HEK293 (cell line): ENCODE measurements around the gene CLCNKA.

Experiments used
- CTCF ChIA-PET: fragments of 350-600 bp; formaldehyde crosslinking; extraction: SDS; loops from one replicate; lab custom pipeline; 2021; ENCODE audit warnings: antibody characterized with exemption; lab: Yijun Ruan, JAX
- POLR2A ChIA-PET: fragments of 300-600 bp; formaldehyde crosslinking; extraction: SDS; loops from one replicate; lab custom pipeline; 2020; ENCODE audit warnings: antibody characterized with exemption, inconsistent platforms; lab: Yijun Ruan, JAX
- H3K27ac ChIP-seq: fragments of 200-500 bp; sonication (Bioruptor generic); 2 replicates; pipeline ENCODE4 v1.5.1; 2014; ENCODE audit warnings: low read depth, low read length, control low read depth, inconsistent platforms; ENCODE audit errors: extremely low read depth
- H3K36me3 ChIP-seq, 2 experiments: fragments of 200-500 bp in 1 of 2; sonication (Bioruptor generic) in 1 of 2; 1 replicate in 1 of 2; 2 replicates in 1 of 2; pipeline ENCODE4 v1.5.1; 2014 to 2017; ENCODE audit warnings: inconsistent platforms in 2 of 2, low read length in 2 of 2; ENCODE audit not compliant: control insufficient read depth in 2 of 2, insufficient read depth in 1 of 2
- H3K4me1 ChIP-seq: fragments of 200-500 bp; sonication (Bioruptor generic); 2 replicates; pipeline ENCODE4 v1.5.1; 2014; ENCODE audit warnings: mild to moderate bottlenecking, low read length, inconsistent platforms; ENCODE audit not compliant: control insufficient read depth, insufficient read depth
- H3K4me3 ChIP-seq: 2 replicates; pipeline ENCODE4 v1.5.1; 2011; ENCODE audit warnings: low read depth, mild to moderate bottlenecking, control low read depth, low read length, moderate library complexity
- H3K9me3 ChIP-seq: fragments of 200-500 bp; sonication (Bioruptor generic); 2 replicates; pipeline ENCODE4 v1.5.1; 2014; ENCODE audit warnings: low read depth, low read length, inconsistent platforms; ENCODE audit not compliant: control insufficient read depth, insufficient read depth
- BCL11B ChIP-seq: fragments of 450-650 bp; formaldehyde crosslinking; IDR thresholded peaks from 2 replicates; pipeline ENCODE4 v1.5.1; 2016; ENCODE audit warnings: low read depth, missing biosample characterization, missing genetic modification characterization
- HOXC10 ChIP-seq: sonication (generic); formaldehyde crosslinking; IDR thresholded peaks from 2 replicates; pipeline ENCODE4 v1.8.1; 2023; ENCODE audit warnings: mild to moderate bottlenecking, missing genetic modification reagents
- MZF1 ChIP-seq: fragments of 450-650 bp; formaldehyde crosslinking; IDR thresholded peaks from 2 replicates; pipeline ENCODE4 v1.5.1; 2017; ENCODE audit warnings: missing biosample characterization, missing genetic modification characterization, borderline replicate concordance
- SALL2 ChIP-seq: fragments of 450-650 bp; formaldehyde crosslinking; IDR thresholded peaks from 2 replicates; pipeline ENCODE4 v1.5.0; 2017; ENCODE audit warnings: missing biosample characterization, mild to moderate bottlenecking, missing genetic modification characterization, borderline replicate concordance
- SP2 ChIP-seq: fragments of 450-650 bp; formaldehyde crosslinking; IDR thresholded peaks from 2 replicates; pipeline ENCODE4 v1.5.1; 2016; ENCODE audit warnings: missing biosample characterization, missing genetic modification characterization
- ZBTB7A ChIP-seq: fragments of 450-650 bp; formaldehyde crosslinking; IDR thresholded peaks from 2 replicates; pipeline ENCODE4 v1.5.1; 2016; ENCODE audit warnings: low read depth, missing biosample characterization, missing genetic modification characterization
- ZFP69B ChIP-seq: fragments of 450-650 bp; formaldehyde crosslinking; IDR thresholded peaks from 2 replicates; pipeline ENCODE4 v1.5.1; 2016; ENCODE audit warnings: missing biosample characterization, missing genetic modification characterization
- ZNF16 ChIP-seq: fragments of 450-650 bp; formaldehyde crosslinking; IDR thresholded peaks from 2 replicates; pipeline ENCODE4 v1.5.1; 2016; ENCODE audit warnings: low read depth, missing biosample characterization, missing genetic modification characterization
- ZNF169 ChIP-seq: fragments of 450-650 bp; formaldehyde crosslinking; IDR thresholded peaks from 2 replicates; pipeline ENCODE4 v1.5.1; 2016; ENCODE audit warnings: missing biosample characterization, missing genetic modification characterization
- ZNF292 ChIP-seq: fragments of 450-650 bp; formaldehyde crosslinking; IDR thresholded peaks from 2 replicates; pipeline ENCODE4 v1.5.1; 2016; ENCODE audit warnings: low read depth, missing biosample characterization, missing genetic modification characterization, borderline replicate concordance
- ZNF311 ChIP-seq: fragments of 450-650 bp; formaldehyde crosslinking; IDR thresholded peaks from 2 replicates; pipeline ENCODE4 v1.5.1; 2017; ENCODE audit warnings: missing biosample characterization, missing genetic modification characterization, borderline replicate concordance
- ZNF341 ChIP-seq: fragments of 450-650 bp; formaldehyde crosslinking; IDR thresholded peaks from 2 replicates; pipeline ENCODE4; 2016; ENCODE audit warnings: low read depth, missing biosample characterization, missing genetic modification characterization
- ZNF394 ChIP-seq: fragments of 450-650 bp; formaldehyde crosslinking; IDR thresholded peaks from 2 replicates; pipeline ENCODE4 v1.5.1; 2016; ENCODE audit warnings: missing biosample characterization, missing genetic modification characterization, mild to moderate bottlenecking, moderate library complexity, borderline replicate concordance
- ZNF423 ChIP-seq: fragments of 450-650 bp; formaldehyde crosslinking; IDR thresholded peaks from 2 replicates; pipeline ENCODE4 v1.5.1; 2016; ENCODE audit warnings: missing biosample characterization, missing genetic modification characterization
- ZNF560 ChIP-seq: fragments of 450-650 bp; formaldehyde crosslinking; IDR thresholded peaks from 2 replicates; pipeline ENCODE4 v1.5.1; 2017; ENCODE audit warnings: missing biosample characterization, missing genetic modification characterization, borderline replicate concordance
- ZNF621 ChIP-seq: fragments of 450-650 bp; formaldehyde crosslinking; IDR thresholded peaks from 2 replicates; pipeline ENCODE4 v1.5.1; 2017; ENCODE audit warnings: missing biosample characterization, missing genetic modification characterization
- ZNF629 ChIP-seq: fragments of 450-650 bp; formaldehyde crosslinking; IDR thresholded peaks from 2 replicates; pipeline ENCODE4 v1.5.1; 2017; ENCODE audit warnings: missing biosample characterization, missing genetic modification characterization
- ZNF768 ChIP-seq: fragments of 450-650 bp; formaldehyde crosslinking; IDR thresholded peaks from 2 replicates; pipeline ENCODE4 v1.5.1; 2018; ENCODE audit warnings: missing biosample characterization, mild to moderate bottlenecking, missing genetic modification characterization
- TF ChIP-seq, protein P1 (sequence below): fragments of 450-650 bp; formaldehyde crosslinking; IDR thresholded peaks from 2 replicates; pipeline ENCODE4 v1.5.0; 2017; ENCODE audit warnings: missing biosample characterization, missing genetic modification characterization, borderline replicate concordance
- TF ChIP-seq, protein P2 (sequence below): fragments of 450-650 bp; formaldehyde crosslinking; IDR thresholded peaks from 2 replicates; pipeline ENCODE4 v1.5.1; 2016; ENCODE audit warnings: missing biosample characterization, missing genetic modification characterization, borderline replicate concordance
- TF ChIP-seq, protein P3 (sequence below): fragments of 450-650 bp; formaldehyde crosslinking; IDR thresholded peaks from 2 replicates; pipeline ENCODE4 v1.5.1; 2016; ENCODE audit warnings: missing biosample characterization, missing genetic modification characterization
- TF ChIP-seq, protein P4 (sequence below): fragments of 450-650 bp; formaldehyde crosslinking; IDR thresholded peaks from 2 replicates; pipeline ENCODE4 v1.5.1; 2016; ENCODE audit warnings: missing biosample characterization, missing genetic modification characterization

Gene CLCNKA

DNA sequence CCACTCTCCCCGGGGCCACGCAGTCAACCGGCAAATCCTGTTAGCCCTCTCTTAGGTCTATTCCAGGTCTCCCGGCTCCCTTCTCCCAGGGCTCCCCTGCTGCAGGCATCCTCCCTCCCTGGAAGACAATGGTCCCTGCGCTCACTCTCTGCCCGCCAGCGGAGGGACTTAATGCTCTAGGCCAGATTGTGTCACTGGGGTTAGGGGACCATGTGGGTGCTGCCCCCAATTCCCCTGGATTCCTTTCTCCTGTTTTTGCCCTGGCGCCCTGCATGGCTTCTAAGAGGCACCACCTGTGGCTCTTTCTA lies 43.4 kb downstream of the CLCNKA start (continued):
- no peak for TF ChIP-seq SALL2 (tag by site-specific recombination)
- TF ChIP-seq BCL11B (tag by site-specific recombination): no peak
- no peak for TF ChIP-seq ZNF560 (tag by site-specific recombination)
- TF ChIP-seq ZNF311: no peak

DNA sequence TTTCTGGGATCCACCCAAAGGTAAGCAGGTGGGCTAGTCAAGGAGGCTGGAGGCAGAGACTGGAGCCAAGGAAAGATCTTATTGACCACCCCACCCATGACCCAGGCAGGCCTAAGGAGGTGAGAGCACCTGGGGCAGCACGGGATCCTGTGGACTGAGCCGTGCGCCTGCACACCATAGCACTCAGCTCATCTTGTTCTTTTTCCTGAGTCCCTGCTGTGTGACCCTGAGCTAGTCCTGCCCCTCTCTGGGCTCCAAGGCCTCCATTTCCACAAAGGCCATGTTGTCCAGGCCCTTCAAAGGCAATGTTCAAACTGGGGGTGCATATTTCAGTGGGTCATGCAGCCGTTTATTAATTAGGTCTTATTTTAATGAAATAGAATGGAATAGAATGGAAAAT lies 44.4 kb downstream of the CLCNKA start:
- ChIA-PET POLR2A (no interaction called here), CTCF (interaction anchor here (1.9 kb wide), 1 partner anchor 56 kb away, joined by 7 read pairs; no protein-coding TSS in a partner anchor)
- no peaks in the 10 kb centered on the region for H3K36me3 ChIP-seq
- H3K27ac ChIP-seq: no peak overlapping the region
- no peak overlapping the region for H3K4me3 ChIP-seq
- TF ChIP-seq ZNF768 (tag by site-specific recombination) (peak; percentile 81; the same call in 1 of the 2 replicates), ZNF423 (tag by site-specific recombination) (no peak), ZFP69B (no peak)
- H3K4me1 ChIP-seq: no peaks in the 10 kb centered on the region
- no peaks in the 10 kb centered on the region for H3K9me3 ChIP-seq

DNA sequence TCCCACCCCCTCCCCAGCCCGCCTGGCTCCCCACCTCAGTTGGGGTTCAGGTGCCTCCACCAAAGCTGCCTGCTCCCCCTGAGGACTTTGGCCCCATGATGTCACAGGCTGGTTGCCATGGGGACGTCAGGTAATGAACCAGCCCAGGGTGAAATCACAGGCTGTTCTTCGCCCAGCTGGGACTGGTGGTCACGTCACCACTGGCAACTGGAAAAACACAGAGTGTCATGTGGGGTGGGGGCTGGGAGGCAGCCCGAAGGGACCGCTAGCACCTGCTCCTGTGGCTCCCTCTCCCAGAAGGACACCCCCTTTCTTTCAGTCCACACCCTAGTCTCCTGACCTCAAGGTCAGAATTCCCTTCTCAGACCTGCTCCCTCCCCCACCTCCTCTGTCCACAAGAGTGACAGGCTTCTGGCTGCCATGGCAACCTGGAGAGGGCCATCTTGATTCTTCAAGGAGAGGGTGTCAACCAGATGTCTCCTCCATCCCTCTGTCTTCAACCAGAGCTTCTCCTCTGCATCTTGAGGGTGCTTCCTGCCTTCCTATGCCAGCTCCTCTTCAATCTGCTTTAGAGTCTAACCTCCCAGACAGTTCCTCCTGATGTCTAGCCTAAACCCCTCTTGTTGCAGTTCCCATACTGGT lies 45.4 kb downstream of the CLCNKA start:
- POLR2A ChIA-PET: interaction anchor here (0.6 kb wide), 1 partner anchor 165 kb away, joined by 3 read pairs; no protein-coding TSS in a partner anchor
- Histone ChIP-seq H3K27ac (no peak overlapping the region), H3K4me3 (no peak overlapping the region), H3K9me3 (no peaks in the 10 kb centered on the region), H3K36me3 (no peaks in the 10 kb centered on the region), H3K4me1 (no peaks in the 10 kb centered on the region)
- CTCF ChIA-PET: interaction anchor here (0.7 to 3.7 kb wide), 3 partner anchors 11 to 57 kb away, joined by 4 to 19 read pairs (median 7); no protein-coding TSS in a partner anchor
- TF ChIP-seq ZNF560 (tag by site-specific recombination) (no peak), ZNF292 (tag by site-specific recombination) (no peak), ZBTB7A (peak; percentile 28; the same call in 1 of the 2 replicates), ZNF169 (tag by site-specific recombination) (no peak), ZNF341 (peak; percentile 51; the same call in 1 of the 2 replicates), ZNF629 (tag by site-specific recombination) (0 out of 2 replicates have a peak, but pooled peaks have one; percentile 42), ZNF16 (no peak), ZNF621 (tag by site-specific recombination) (no peak), MZF1 (tag by site-specific recombination) (no peak), SP2 (0 out of 2 replicates have a peak, but pooled peaks have one; percentile 13), ZNF394 (tag by site-specific recombination) (peak; percentile 36; the same call in 1 of the 2 replicates), HOXC10 (no peak)
- TF ChIP-seq, protein P1, sequence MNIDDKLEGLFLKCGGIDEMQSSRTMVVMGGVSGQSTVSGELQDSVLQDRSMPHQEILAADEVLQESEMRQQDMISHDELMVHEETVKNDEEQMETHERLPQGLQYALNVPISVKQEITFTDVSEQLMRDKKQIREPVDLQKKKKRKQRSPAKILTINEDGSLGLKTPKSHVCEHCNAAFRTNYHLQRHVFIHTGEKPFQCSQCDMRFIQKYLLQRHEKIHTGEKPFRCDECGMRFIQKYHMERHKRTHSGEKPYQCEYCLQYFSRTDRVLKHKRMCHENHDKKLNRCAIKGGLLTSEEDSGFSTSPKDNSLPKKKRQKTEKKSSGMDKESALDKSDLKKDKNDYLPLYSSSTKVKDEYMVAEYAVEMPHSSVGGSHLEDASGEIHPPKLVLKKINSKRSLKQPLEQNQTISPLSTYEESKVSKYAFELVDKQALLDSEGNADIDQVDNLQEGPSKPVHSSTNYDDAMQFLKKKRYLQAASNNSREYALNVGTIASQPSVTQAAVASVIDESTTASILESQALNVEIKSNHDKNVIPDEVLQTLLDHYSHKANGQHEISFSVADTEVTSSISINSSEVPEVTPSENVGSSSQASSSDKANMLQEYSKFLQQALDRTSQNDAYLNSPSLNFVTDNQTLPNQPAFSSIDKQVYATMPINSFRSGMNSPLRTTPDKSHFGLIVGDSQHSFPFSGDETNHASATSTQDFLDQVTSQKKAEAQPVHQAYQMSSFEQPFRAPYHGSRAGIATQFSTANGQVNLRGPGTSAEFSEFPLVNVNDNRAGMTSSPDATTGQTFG (tag by site-specific recombination): no peak
- TF ChIP-seq, protein P2, sequence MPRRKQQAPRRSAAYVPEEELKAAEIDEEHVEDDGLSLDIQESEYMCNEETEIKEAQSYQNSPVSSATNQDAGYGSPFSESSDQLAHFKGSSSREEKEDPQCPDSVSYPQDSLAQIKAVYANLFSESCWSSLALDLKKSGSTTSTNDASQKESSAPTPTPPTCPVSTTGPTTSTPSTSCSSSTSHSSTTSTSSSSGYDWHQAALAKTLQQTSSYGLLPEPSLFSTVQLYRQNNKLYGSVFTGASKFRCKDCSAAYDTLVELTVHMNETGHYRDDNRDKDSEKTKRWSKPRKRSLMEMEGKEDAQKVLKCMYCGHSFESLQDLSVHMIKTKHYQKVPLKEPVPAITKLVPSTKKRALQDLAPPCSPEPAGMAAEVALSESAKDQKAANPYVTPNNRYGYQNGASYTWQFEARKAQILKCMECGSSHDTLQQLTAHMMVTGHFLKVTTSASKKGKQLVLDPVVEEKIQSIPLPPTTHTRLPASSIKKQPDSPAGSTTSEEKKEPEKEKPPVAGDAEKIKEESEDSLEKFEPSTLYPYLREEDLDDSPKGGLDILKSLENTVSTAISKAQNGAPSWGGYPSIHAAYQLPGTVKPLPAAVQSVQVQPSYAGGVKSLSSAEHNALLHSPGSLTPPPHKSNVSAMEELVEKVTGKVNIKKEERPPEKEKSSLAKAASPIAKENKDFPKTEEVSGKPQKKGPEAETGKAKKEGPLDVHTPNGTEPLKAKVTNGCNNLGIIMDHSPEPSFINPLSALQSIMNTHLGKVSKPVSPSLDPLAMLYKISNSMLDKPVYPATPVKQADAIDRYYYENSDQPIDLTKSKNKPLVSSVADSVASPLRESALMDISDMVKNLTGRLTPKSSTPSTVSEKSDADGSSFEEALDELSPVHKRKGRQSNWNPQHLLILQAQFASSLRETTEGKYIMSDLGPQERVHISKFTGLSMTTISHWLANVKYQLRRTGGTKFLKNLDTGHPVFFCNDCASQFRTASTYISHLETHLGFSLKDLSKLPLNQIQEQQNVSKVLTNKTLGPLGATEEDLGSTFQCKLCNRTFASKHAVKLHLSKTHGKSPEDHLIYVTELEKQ: peak; percentile 36; the same call in 1 of the 2 replicates
- TF ChIP-seq, protein P3, sequence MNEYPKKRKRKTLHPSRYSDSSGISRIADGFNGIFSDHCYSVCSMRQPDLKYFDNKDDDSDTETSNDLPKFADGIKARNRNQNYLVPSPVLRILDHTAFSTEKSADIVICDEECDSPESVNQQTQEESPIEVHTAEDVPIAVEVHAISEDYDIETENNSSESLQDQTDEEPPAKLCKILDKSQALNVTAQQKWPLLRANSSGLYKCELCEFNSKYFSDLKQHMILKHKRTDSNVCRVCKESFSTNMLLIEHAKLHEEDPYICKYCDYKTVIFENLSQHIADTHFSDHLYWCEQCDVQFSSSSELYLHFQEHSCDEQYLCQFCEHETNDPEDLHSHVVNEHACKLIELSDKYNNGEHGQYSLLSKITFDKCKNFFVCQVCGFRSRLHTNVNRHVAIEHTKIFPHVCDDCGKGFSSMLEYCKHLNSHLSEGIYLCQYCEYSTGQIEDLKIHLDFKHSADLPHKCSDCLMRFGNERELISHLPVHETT (tag by site-specific recombination): no peak
- TF ChIP-seq, protein P4, sequence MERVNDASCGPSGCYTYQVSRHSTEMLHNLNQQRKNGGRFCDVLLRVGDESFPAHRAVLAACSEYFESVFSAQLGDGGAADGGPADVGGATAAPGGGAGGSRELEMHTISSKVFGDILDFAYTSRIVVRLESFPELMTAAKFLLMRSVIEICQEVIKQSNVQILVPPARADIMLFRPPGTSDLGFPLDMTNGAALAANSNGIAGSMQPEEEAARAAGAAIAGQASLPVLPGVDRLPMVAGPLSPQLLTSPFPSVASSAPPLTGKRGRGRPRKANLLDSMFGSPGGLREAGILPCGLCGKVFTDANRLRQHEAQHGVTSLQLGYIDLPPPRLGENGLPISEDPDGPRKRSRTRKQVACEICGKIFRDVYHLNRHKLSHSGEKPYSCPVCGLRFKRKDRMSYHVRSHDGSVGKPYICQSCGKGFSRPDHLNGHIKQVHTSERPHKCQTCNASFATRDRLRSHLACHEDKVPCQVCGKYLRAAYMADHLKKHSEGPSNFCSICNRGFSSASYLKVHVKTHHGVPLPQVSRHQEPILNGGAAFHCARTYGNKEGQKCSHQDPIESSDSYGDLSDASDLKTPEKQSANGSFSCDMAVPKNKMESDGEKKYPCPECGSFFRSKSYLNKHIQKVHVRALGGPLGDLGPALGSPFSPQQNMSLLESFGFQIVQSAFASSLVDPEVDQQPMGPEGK (tag by site-specific recombination): peak; percentile 22; the same call in 1 of the 2 replicates
